OCI-LY7 (cell line): Measurements from ENCODE around the gene RNF169.

Experiments
- EZH2phosphoT487 ChIP-seq: fragments of 200-600 bp; sonication (generic); IDR thresholded peaks from 2 replicates; pipeline ENCODE4 v1.6.1; 2018; ENCODE audit warnings: low read depth, borderline replicate concordance, mild to moderate bottlenecking, mixed run types, antibody characterized with exemption, low read length, moderate library complexity, mixed read lengths
- TF ChIP-seq, protein P1 (sequence below): fragments of 200-600 bp; sonication (generic); conservative IDR thresholded peaks from 2 replicates; pipeline ENCODE4 v1.5.1; 2014; ENCODE audit warnings: mild to moderate bottlenecking, antibody characterized with exemption, low read length, moderate library complexity, mixed read lengths

DNA sequence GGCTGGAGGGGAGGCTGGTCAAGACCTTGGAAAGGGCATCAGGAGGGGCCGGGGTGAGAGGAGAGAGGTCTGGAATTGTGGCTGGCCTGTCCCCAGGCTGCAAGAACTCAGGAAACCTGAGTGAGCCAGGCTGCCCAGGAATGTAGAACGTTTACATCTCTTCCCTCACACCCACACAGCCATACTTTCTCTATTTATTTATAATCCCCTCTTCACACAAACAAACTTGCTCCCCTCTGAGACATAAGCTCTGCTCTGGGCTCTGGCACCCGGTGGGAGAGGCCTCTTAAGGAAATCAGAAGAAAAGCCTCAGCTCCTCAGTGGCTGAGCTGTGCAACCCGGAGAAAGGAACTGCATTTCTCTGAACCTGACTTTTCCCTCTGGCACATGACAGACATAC, 22.9 kb upstream of the RNF169 start:
- TF ChIP-seq, protein P1, sequence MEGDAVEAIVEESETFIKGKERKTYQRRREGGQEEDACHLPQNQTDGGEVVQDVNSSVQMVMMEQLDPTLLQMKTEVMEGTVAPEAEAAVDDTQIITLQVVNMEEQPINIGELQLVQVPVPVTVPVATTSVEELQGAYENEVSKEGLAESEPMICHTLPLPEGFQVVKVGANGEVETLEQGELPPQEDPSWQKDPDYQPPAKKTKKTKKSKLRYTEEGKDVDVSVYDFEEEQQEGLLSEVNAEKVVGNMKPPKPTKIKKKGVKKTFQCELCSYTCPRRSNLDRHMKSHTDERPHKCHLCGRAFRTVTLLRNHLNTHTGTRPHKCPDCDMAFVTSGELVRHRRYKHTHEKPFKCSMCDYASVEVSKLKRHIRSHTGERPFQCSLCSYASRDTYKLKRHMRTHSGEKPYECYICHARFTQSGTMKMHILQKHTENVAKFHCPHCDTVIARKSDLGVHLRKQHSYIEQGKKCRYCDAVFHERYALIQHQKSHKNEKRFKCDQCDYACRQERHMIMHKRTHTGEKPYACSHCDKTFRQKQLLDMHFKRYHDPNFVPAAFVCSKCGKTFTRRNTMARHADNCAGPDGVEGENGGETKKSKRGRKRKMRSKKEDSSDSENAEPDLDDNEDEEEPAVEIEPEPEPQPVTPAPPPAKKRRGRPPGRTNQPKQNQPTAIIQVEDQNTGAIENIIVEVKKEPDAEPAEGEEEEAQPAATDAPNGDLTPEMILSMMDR = no peak
- TF ChIP-seq EZH2phosphoT487 = no peak
